ENCODE results near the gene KCNK16. TPM values are rescaled to one million over a fixed set of nuclear protein-coding genes. Genes with fewer than 3 reads are reported as not detected.

Gene KCNK16
- polyA plus RNA-seq, 1 donor = not detected

DNA sequence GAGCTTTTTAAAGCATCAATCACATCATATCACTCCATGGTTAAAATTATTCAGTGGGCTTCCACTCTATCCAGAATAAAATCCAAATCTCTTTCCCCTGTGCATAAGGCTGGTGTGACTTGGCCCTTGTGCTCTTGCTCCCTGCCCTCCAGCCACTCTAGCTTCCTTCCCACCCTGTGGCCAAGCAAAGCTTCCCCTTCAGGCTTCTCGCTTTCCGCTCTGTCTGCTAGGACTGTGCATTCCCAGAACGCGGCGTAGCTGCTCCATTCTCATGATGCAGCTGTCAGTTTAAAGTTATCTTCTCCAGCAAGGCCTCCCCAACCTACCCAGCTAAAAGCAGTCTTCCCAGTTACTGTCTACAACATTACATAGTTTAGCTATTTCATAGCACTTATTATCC is 19.4 kb upstream of the KCNK16 start:
- DNase-seq (ENCODE audit: low read depth) = no peak

- no peak for DNase-seq (ENCODE audit: low read depth)
Observed at GRCh38 chr6:39341352-39341751, 18.9 kb upstream of the KCNK16 start.

DNA sequence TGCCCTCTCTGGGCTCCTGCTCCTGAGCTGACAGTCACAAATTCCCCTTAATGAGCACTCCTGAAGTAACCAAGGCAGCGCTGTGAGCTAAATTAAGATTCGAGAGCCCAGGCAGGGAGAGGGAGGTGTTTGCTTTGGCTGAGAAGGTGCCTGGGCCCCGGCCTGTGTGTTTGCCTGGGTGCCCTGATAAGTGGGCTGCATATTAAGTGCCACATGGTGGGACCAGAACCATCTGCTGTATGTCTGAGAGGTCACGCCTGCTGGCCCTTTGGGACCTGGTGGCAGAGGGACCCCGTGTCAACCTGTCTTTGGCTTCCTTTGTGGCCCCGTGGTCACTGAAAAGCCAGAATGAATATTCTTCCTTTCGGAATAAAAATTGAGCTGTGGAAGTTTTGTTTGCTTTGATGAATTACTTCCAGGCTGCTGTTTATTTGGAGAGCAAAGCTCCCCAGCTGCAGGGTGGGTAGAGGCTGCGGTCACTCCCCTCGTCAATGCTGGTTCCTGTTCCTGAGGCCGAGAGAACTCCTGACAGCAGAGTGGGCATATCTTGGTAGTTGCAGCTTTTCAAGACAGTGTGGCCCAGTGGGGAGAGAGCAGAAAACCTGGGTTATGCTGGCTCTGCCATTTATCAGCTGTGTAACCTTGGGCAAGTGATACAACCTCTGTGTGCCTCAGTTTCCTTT is 17.5 kb upstream of the KCNK16 start:
- no peak for DNase-seq (ENCODE audit: low read depth)

DNA sequence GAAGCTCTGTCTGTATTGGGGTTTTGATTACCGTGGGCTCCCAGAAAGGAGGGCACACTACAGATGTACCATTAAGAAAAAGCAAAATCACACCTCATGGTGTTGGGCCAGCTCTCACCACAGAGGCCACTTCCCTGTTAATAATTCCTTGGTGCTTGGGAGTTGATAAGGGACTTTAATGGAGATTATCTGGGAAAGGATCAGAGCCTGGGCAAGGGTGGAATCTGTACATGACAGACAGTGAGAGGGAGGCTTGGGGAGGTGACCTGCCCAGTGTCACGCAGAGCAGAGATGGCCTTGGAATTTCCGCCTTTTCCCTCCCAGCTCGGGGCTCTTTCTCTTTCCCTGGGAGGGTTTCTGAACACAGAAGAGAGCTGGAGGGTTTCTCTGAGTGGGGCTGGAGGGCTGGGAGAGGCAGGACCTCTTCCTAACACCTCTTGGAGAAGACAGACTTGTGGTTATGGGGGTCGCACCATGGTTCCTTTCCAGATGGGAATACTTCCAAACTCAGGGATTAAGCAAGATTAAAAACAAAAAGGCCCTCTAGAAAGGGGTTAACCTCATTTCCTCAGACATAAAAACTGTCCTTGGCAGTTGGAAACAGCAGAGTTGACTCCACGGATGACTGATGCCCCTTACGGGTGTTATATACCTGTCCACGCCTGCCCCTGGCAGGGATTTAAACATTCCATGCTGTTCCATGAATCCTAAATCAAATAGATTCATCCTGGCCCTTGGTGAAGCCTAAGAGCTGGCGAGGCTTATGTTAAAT is 16.8 kb upstream of the KCNK16 start:
- no peak for DNase-seq (ENCODE audit: low read depth)

DNA sequence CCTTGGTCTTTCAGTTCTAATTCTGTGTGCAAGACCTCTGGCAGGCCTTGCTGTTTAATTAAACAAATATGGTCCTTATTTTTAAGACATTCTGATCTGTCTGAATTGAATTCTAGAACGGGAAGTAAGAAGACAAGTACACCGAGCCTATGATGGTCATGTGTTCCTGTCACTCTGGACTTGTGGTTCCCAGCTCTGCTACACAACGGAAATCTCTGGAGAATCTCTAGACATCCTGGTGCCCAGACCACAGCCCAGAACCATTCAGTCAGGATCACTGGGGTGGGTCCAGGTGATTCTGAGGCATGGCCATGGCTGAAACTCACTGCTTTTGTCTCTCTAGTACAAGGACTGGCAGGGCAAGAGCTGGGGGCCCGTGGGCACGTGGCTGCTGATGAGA is 15.9 kb upstream of the KCNK16 start:
- no peak for DNase-seq (ENCODE audit: low read depth)

DNA sequence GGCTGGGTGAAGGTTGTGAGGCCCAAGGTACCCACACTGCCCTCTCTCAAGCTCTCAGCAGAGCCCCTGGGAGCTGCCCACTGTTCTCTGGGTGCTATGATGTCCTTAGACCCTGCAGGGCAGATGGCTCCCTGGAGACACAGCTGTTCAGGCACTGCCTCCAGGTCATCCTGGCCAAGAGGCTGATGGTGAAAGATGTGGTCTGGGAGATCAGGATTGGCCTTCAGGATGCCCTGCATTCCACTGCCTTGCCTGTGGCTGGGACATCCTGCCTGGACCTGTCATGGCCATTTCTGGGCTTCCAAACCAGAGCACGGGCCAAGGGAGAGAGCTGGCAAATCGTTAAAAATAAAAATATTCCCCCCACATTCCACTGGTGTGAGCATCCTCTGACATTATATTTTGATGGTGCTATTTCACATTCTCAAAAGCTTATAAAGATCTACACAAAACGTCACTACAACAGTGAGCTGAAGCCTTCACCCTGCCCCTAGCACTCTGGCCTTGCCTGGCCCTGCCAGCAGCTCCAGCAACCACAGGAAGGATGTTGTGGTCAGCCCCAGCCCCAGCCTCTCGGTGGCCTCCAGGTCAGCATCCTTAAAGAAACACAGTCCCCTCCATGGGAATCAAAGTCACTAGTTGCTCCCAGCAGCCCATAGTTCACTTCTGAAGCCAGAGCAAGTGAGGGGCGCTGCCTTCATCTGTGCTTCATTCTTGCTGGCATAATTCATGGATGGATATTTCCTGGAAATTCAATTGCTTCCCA is 13.5 kb upstream of the KCNK16 start:
- DNase-seq (ENCODE audit: low read depth) = no peak

DNA sequence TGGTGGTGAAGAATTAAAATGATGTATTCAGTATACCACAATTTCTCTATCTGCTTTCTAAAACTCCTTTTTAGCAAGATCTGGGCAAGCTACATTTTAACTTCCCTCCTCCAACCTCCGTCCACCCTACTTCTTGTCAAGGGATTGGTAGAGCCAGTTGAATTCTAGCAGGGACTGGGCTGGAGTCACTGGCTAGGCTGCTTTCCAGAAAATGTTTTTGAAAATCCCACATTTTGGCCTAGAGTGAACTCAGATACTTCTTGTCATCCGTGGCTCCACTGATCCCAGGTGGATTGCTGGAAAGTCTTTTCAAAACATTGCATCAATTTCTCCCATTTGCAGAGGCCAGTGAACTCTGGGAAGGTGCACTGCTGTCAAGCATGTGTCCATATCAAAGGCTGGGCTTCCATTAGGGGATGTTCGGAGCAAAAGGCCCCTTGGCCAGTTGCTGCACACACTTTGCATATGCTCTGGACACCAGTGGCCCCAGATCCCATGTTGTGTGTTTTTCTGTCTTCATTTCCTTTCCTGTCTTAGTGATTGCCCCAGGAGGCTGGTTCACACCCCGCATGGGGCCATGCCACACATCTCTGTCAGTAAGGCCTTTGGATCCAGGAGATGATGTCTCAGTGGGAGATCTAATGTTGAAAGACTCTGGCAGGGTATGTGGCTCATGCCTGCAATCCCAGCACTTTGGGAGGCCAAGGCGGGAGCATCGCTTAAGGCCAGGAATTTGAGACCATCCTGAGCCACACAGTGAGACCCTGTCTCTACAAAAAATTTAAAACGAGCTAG is 11.3 kb upstream of the KCNK16 start:
- no peak for DNase-seq (ENCODE audit: low read depth)

DNA sequence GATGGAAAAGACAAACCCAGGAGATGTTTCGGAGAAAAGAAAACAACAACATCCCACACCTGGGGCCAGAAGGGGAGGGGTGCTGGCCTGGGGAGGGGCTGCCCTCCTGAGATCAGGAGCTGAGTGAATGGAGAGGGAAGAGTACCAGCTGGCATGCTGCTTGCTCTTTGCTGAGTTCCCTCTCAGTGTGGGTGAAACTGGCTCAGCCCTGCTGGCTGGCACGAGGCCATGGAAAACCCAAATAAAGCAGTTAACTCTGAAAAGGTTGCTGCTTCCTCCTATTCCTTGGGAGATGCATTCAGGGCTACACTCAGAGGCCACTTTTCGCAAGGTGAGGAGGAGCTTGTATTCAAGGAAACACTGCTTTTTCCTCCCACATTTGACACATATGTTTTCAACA is 8.0 kb upstream of the KCNK16 start:
- no peak for DNase-seq (ENCODE audit: low read depth)

DNA sequence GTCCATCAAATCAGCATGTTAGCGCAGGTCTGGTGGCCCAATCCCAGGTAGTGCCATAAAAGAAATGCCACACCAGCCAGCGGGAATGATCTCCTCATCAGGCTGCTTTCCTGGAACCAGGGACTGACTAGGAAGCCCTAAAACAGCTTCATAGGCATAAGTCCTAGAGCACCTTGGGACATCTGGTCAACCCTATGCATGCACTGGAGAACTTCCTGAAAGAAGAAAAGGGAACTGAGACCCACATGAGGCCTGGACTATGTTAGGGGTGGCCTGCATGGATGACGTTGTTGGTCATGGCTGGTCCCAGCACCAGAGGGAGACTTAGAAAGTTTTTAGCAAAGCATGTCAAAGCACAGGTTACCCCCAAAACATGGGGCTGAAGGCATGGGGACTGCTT is 7.6 kb upstream of the KCNK16 start:
- no peak for DNase-seq (ENCODE audit: low read depth)

DNA sequence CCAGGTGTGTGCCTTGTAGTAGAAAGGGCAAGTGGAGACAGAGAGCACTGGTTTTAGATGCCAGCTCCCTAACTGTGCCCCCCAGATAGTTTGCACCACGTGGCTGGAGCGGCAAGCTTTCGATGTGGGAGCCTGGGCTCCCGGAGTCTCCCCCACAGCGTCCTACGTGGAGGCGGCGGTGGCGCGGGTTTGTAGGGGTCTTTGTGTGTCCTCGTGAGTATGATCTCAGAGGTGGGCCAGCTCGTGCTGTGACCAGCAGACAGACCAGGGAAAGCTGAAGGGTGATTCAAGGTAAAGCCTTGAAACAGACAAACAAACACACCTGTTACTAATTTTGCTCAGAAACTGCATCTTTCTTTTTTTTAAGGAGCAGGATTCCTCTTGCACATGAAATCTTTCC is 5.6 kb upstream of the KCNK16 start:
- DNase-seq (ENCODE audit: low read depth) = no peak

DNA sequence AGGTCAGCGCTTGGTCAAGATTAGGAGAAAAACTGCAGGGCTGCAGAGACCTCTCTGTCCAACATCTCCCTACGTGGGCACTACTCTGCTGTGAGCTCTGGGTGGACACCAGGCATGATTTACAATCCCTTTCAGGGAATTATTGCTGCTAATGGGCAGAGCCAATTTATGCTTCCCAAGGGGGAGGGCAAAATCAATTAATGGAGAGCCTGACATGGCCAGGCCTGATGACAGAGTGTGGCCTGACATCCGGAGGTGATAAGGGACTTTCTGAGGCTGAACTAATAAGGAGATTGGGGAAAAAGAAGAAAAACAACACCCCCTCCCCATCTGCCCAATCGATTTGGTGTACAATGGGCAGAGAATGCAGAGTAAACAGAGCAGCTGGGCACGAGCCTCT is 5.0 kb upstream of the KCNK16 start:
- DNase-seq (ENCODE audit: low read depth) = no peak

DNA sequence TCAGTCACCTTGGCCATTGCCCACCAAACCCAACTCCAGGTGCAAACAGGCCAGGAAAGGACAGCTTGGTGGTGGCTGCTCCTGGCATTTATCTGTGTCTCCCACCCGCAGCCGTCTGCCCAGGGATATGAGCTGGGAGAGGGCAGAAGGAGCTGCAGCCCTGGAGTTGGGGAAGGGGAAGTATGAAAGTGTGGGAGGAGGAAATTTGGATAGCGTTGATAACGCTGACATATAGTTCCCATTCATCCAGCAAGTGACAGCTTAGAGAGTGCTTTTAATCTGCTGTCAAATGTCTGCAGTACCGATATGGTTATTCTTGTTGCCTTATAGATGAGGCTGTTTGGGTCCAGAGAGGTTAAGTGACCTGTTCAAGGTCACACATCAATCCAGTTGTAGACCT is 741 bp downstream of the KCNK16 start:
- no peak for DNase-seq (ENCODE audit: low read depth)

GRCh38 chr6:39320363-39320984 is 2.0 kb downstream of the KCNK16 start:
- no peak for DNase-seq (ENCODE audit: low read depth)

GRCh38 chr6:39319621-39320362 is 2.7 kb downstream of the KCNK16 start:
- no peak for DNase-seq (ENCODE audit: low read depth)

GRCh38 chr6:39317256-39317655 is 5.2 kb downstream of the KCNK16 start:
- no peak for DNase-seq (ENCODE audit: low read depth)

- no peak for DNase-seq (ENCODE audit: low read depth)
Observed at GRCh38 chr6:39314273-39314795, 8.2 kb downstream of the KCNK16 start, which contains the start of gene KCNK17. KCNK17 (minus strand) TSS chr6:39314419; CDS start chr6:39314320, 99 bp downstream.

DNA sequence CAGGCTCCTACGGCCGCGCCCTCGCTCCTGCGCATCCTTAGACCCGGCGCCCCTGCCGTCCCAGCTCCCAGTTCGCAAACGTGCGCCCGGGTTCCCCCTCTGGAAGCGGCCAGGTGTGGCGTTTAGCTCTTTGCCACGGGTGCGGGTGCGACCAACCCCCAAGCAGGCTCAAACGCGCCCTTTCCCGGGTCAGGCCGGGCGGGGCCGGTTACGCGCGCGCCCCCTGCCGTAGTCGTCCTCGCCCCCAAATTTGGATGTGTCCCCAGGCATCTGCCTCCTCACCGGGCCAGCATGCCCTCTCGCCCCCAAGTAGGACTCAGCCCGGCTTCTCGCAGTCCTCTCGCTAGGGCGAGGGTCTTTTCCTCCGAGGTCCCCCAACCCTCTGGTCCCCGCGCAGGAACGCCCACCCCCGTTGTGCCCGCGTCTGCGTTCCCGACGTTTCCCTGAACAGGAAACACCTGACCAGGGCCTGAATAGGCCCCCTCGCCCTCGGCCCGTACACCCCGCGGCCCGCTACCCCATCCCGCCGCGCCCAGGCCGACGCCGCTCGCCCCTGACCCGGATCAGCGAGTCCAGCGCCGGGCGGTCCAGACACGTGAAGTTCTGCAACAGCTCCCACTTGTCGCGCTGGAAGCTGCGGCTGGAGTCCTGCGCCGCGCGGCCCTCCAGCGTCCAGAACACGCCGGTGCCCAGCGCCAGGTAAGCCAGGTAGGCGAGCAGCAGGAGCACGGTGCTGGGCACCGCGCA is 8.8 kb downstream of the KCNK16 start:
- DNase-seq (ENCODE audit: low read depth) = no peak

GRCh38 chr6:39312912-39313525 is 9.5 kb downstream of the KCNK16 start:
- DNase-seq (ENCODE audit: low read depth) = no peak

DNA sequence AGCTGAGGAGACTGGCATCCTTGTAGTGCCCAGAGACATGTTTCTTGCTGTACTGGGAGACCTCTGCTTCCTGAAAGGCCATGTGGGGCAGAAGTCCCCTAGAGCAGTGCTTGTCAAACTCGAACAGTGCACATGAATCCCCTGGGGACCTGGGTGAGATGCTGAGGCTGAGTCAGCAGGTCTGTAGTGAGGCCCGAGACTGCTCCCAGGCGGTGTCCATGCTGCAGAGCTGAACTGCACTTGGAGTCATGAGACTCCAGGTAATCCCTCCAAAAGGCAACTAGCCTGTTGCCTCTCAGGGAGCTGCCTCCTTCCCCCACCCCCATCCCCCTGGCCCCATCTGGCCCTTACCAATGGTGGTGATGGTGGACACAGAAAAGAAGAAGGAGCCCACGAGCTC is 12.0 kb downstream of the KCNK16 start:
- no peak for DNase-seq (ENCODE audit: low read depth)

Data from forelimb muscle (tissue), 1 donor.